ENCODE data around the gene CMTM1. TPM values are rescaled to one million over a fixed set of nuclear protein-coding genes. Genes with fewer than 3 reads are reported as not detected.

CMTM1 gene
- total and polyA plus RNA-seq, 4 donors = 0.41 to 7.5 (median 2.9) TPM

DNA sequence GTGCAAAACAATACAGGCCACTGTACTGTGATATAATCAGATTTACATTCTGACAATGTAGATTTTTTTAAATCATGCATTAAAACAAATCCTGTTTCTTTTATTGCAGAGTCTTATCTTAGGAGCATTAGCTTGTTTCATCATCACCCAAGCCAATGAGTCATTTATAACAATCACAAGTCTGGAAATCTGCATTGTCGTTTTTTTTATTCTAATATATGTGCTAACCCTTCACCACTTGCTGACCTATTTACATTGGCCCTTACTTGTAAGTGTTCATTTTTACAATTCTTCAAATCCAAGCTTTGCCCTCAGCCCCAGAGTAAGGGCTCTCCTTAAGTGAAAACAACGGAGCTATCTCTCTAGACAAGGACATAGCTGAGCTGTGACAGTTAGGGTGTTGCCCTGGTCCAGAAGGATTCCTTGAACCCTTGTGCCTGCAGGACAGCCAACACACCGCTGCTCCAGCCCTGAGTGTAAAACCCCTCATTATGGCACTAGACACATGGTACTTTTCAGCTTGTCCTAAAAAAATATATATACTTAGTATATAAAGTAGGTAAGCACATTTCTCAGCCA lies 3.7 kb downstream of the CMTM1 start:
- no peak for DNase-seq
- Histone ChIP-seq H3K4me3 (no peak overlapping the region), H3K27me3 (ENCODE audit: control insufficient read depth in 3 of 3, insufficient read depth in 3 of 3, low read length in 2 of 3) (no peaks in the 10 kb centered on the region), H3K9me3 (ENCODE audit: control insufficient read depth in 4 of 4, insufficient read depth in 3 of 4, low read length in 3 of 4) (peaks cover 0 to 2% (median 0%) of the 10 kb centered on the region in 4 donors), H3K27ac (ENCODE audit: low read depth in 1 of 2, low read length in 1 of 2) (no peak overlapping the region), H3K9ac (ENCODE audit: insufficient read depth in 1 of 2, low read length in 2 of 2) (no peak overlapping the region), H3K4me1 (ENCODE audit: control insufficient read depth in 5 of 5, insufficient read depth in 5 of 5, low read length in 5 of 5) (peaks cover 0 to 2% (median 0%) of the 10 kb centered on the region in 5 donors), H3K36me3 (ENCODE audit: control insufficient read depth in 4 of 4, insufficient read depth in 4 of 4, low read length in 4 of 4) (peaks cover 0 to 15% (median 7%) of the 10 kb centered on the region in 4 donors)
- 63 to 64% methylated on average over 3 of the region's 3 CpGs for WGBS, 2 donors
- TF ChIP-seq, protein P1, sequence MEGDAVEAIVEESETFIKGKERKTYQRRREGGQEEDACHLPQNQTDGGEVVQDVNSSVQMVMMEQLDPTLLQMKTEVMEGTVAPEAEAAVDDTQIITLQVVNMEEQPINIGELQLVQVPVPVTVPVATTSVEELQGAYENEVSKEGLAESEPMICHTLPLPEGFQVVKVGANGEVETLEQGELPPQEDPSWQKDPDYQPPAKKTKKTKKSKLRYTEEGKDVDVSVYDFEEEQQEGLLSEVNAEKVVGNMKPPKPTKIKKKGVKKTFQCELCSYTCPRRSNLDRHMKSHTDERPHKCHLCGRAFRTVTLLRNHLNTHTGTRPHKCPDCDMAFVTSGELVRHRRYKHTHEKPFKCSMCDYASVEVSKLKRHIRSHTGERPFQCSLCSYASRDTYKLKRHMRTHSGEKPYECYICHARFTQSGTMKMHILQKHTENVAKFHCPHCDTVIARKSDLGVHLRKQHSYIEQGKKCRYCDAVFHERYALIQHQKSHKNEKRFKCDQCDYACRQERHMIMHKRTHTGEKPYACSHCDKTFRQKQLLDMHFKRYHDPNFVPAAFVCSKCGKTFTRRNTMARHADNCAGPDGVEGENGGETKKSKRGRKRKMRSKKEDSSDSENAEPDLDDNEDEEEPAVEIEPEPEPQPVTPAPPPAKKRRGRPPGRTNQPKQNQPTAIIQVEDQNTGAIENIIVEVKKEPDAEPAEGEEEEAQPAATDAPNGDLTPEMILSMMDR (IDR thresholded peaks at IDR 0.05; ENCODE audit: control extremely low read depth, extremely low read depth) = no peak
- ATAC-seq (ENCODE audit: insufficient read depth, low FRiP score) = peak; percentile 58

DNA sequence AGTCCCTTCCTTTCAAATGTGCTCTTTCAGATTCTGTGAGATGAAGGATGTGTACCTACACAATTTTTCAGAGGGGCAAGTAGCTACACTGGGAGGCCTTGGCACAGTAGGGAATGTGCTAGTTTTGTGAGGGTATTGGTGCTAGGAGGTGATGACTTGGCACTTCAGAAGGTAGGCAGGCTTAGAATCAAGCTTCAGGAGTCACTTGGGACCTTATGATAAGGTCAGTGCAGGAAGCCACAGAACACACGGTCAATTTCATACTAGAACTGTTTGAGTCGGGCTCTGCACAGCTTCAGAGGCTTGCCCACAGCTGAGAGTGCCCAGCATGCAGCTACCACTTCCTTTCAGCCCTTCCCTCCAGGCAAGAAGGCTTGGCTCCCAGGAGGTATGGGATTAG lies 6.1 kb downstream of the CMTM1 start:
- no peaks in the 10 kb centered on the region for H3K36me3 ChIP-seq (ENCODE audit: control insufficient read depth in 4 of 4, insufficient read depth in 4 of 4, low read length in 4 of 4)
- no peak for DNase-seq
- H3K4me1 ChIP-seq (ENCODE audit: control insufficient read depth in 5 of 5, insufficient read depth in 5 of 5, low read length in 5 of 5) = peaks cover 0 to 2% (median 0%) of the 10 kb centered on the region in 5 donors
- TF ChIP-seq, protein P1 (IDR thresholded peaks at IDR 0.05; ENCODE audit: control extremely low read depth, extremely low read depth) = no peak
- H3K9me3 ChIP-seq (ENCODE audit: control insufficient read depth in 4 of 4, insufficient read depth in 3 of 4, low read length in 3 of 4) = no peaks in the 10 kb centered on the region
- WGBS, 2 donors = 31 to 61% methylated on average over 2 of the region's 2 CpGs
- ATAC-seq (ENCODE audit: insufficient read depth, low FRiP score) = no peak
- no peak overlapping the region for H3K9ac ChIP-seq (ENCODE audit: insufficient read depth in 1 of 2, low read length in 2 of 2)
- peaks cover 0 to 4% (median 0%) of the 10 kb centered on the region in 3 donors for H3K27me3 ChIP-seq (ENCODE audit: control insufficient read depth in 3 of 3, insufficient read depth in 3 of 3, low read length in 2 of 3)
- no peak overlapping the region for H3K27ac ChIP-seq (ENCODE audit: low read depth in 1 of 2, low read length in 1 of 2)
- H3K4me3 ChIP-seq = no peak overlapping the region

DNA sequence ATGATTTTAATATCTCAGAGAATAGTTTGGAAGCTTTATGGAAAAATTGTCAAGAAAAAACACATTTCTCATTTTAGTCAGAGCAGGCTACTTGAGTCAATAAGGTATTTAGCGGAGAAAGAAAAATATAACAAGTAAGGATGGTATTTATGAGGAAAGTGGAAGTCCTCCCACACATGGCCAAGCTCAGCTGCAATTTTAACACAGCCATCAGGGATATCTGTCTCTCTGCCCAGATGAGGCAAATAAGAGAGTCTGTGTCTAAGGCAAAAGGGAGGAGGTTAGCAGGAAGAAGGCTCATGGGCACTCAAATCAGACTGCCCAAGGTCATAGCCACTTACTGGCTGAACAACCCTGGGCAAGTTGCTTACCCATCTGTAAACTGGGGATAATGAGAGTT lies 7.8 kb downstream of the CMTM1 start:
- WGBS, 2 donors = 93 to 94% methylated on average over 1 of the region's 1 CpG
- H3K4me1 ChIP-seq (ENCODE audit: control insufficient read depth in 5 of 5, insufficient read depth in 5 of 5, low read length in 5 of 5) = peaks cover 0 to 17% (median 8%) of the 10 kb centered on the region in 5 donors

More for the DNA sequence above, 7.8 kb downstream of the CMTM1 start:
- Histone ChIP-seq H3K9me3 (ENCODE audit: control insufficient read depth in 4 of 4, insufficient read depth in 3 of 4, low read length in 3 of 4) (peaks cover 0 to 3% (median 0%) of the 10 kb centered on the region in 4 donors), H3K27ac (ENCODE audit: low read depth in 1 of 2, low read length in 1 of 2) (no peak overlapping the region), H3K27me3 (ENCODE audit: control insufficient read depth in 3 of 3, insufficient read depth in 3 of 3, low read length in 2 of 3) (peaks cover 0 to 16% (median 15%) of the 10 kb centered on the region in 3 donors), H3K36me3 (ENCODE audit: control insufficient read depth in 4 of 4, insufficient read depth in 4 of 4, low read length in 4 of 4) (no peaks in the 10 kb centered on the region), H3K4me3 (no peak overlapping the region), H3K9ac (ENCODE audit: insufficient read depth in 1 of 2, low read length in 2 of 2) (no peak overlapping the region)
- no peak for ATAC-seq (ENCODE audit: insufficient read depth, low FRiP score)
- DNase-seq = no peak
- TF ChIP-seq, protein P1 (IDR thresholded peaks at IDR 0.05; ENCODE audit: control extremely low read depth, extremely low read depth) = no peak

All from lung (tissue), 12 donors.